Measurements from ENCODE around the gene CCDC87. TPM values are rescaled to one million over a fixed set of nuclear protein-coding genes. Genes with fewer than 3 reads are reported as not detected.
"Not testable (repeated sequence)": the region's sequence is repeated elsewhere in the genome, so short reads cannot be mapped to it uniquely, and the experiment has no call there.

Gene CCDC87
- total RNA-seq, 1 experiment from 2014 or later = 0.41 TPM

GRCh38 chr11:66544952-66545351, 47.9 kb downstream of the CCDC87 start:
- in situ Hi-C loops (cut with HindIII; ENCODE audit: low pct_unique_long_range_greater_than_20kb, low sequenced_read_pairs); DNase-seq (ENCODE audit: low read depth): not testable (repeated sequence)

- in situ Hi-C loops (cut with HindIII; ENCODE audit: low pct_unique_long_range_greater_than_20kb, low sequenced_read_pairs) = no loop called here
- DNase-seq (ENCODE audit: low read depth) = no peak
These were observed 49.4 kb downstream of the CCDC87 start for GRCh38 chr11:66543263-66544107.

- DNase-seq (ENCODE audit: low read depth) = no peak
These were observed 50.5 kb downstream of the CCDC87 start for GRCh38 chr11:66542362-66542761.

GRCh38 chr11:66541892-66542291, 51.0 kb downstream of the CCDC87 start:
- in situ Hi-C loops (cut with HindIII; ENCODE audit: low pct_unique_long_range_greater_than_20kb, low sequenced_read_pairs) = no loop called here
- no peak for DNase-seq (ENCODE audit: low read depth)

More at GRCh38 chr11:66542362-66542761, 50.5 kb downstream of the CCDC87 start:
- in situ Hi-C loops (cut with HindIII; ENCODE audit: low pct_unique_long_range_greater_than_20kb, low sequenced_read_pairs) = no loop called here

- in situ Hi-C loops (cut with HindIII; ENCODE audit: low pct_unique_long_range_greater_than_20kb, low sequenced_read_pairs); DNase-seq (ENCODE audit: low read depth): not testable (repeated sequence)
These were observed 52.3 kb downstream of the CCDC87 start for GRCh38 chr11:66540598-66540997.

Other genes starting within 250 kb of the CCDC87 start
- 80.0 and 85.9 TPM in 2 replicates for gene BRMS1, start 248.0 kb downstream of the CCDC87 start, total RNA-seq (2014; rRNA removed; shearing (Covaris generic); ENCODE audit: low replicate concordance)
- gene B4GAT1, start 245.4 kb downstream of the CCDC87 start, total RNA-seq (2014; rRNA removed; shearing (Covaris generic); ENCODE audit: low replicate concordance) = 58.0 and 65.4 TPM in 2 replicates
- gene SLC29A2, start 221.3 kb downstream of the CCDC87 start, total RNA-seq (2014; rRNA removed; shearing (Covaris generic); ENCODE audit: low replicate concordance) = not detected in 2 replicates
- not detected in 2 replicates for gene NPAS4, start 172.0 kb downstream of the CCDC87 start, total RNA-seq (2014; rRNA removed; shearing (Covaris generic); ENCODE audit: low replicate concordance)
- gene MRPL11, start 154.2 kb downstream of the CCDC87 start, total RNA-seq (2014; rRNA removed; shearing (Covaris generic); ENCODE audit: low replicate concordance) = 113 and 202 TPM in 2 replicates
- 10.0 and 16.7 TPM in 2 replicates for gene PELI3, start 126.2 kb downstream of the CCDC87 start, total RNA-seq (2014; rRNA removed; shearing (Covaris generic); ENCODE audit: low replicate concordance)
- gene DPP3, start 112.6 kb downstream of the CCDC87 start, total RNA-seq (2014; rRNA removed; shearing (Covaris generic); ENCODE audit: low replicate concordance) = 59.9 and 102 TPM in 2 replicates
- gene BBS1, start 82.4 kb downstream of the CCDC87 start, total RNA-seq (2014; rRNA removed; shearing (Covaris generic); ENCODE audit: low replicate concordance) = 20.6 and 28.0 TPM in 2 replicates
- gene ZDHHC24, start 47.0 kb downstream of the CCDC87 start, total RNA-seq (2014; rRNA removed; shearing (Covaris generic); ENCODE audit: low replicate concordance) = 10.9 and 52.6 TPM in 2 replicates
- not detected in 2 replicates for gene ACTN3, start 46.2 kb downstream of the CCDC87 start, total RNA-seq (2014; rRNA removed; shearing (Covaris generic); ENCODE audit: low replicate concordance)
- gene CTSF, start 24.5 kb downstream of the CCDC87 start, total RNA-seq (2014; rRNA removed; shearing (Covaris generic); ENCODE audit: low replicate concordance) = not detected in 2 replicates
- 38.1 and 43.5 TPM in 2 replicates for gene CCS, start 122 bp upstream of the CCDC87 start, total RNA-seq (2014; rRNA removed; shearing (Covaris generic); ENCODE audit: low replicate concordance)
- 15.3 and 17.1 TPM in 2 replicates for gene RBM14, start 23.6 kb upstream of the CCDC87 start, total RNA-seq (2014; rRNA removed; shearing (Covaris generic); ENCODE audit: low replicate concordance)
- 116 and 133 TPM in 2 replicates for gene RBM4, start 45.6 kb upstream of the CCDC87 start, total RNA-seq (2014; rRNA removed; shearing (Covaris generic); ENCODE audit: low replicate concordance)
- 8.5 and 29.2 TPM in 2 replicates for gene RBM4B, start 84.8 kb upstream of the CCDC87 start, total RNA-seq (2014; rRNA removed; shearing (Covaris generic); ENCODE audit: low replicate concordance)
- 0.71 and 0.87 TPM in 2 replicates for gene SPTBN2, start 136.2 kb upstream of the CCDC87 start, total RNA-seq (2014; rRNA removed; shearing (Covaris generic); ENCODE audit: low replicate concordance)

Data from Caki2 (cell line).